ENCODE data around the gene PEX14. TPM values are rescaled to one million over a fixed set of nuclear protein-coding genes. Genes with fewer than 3 reads are reported as not detected.

Gene PEX14
- total RNA-seq, 1 experiment from 2014 or later: 27.3 TPM

- TF ChIP-seq ZMAT4 (CRISPR knock-in tag; IDR thresholded peaks at IDR 0.05) (no peak), ZNF281 (CRISPR knock-in tag; IDR thresholded peaks at IDR 0.05) (no peak), ETV6 (CRISPR knock-in tag; IDR thresholded peaks at IDR 0.05) (no peak)
Observed at GRCh38 chr1:10659218-10659617, 184.5 kb downstream of the PEX14 start (continued).

- Mint-ChIP-seq H3K27ac (no peak overlapping the region), H3K36me3 (no peaks in the 10 kb centered on the region), H3K4me1 (peaks cover 7% of the 10 kb centered on the region; the same call in 1 of the 2 replicates), H3K9me3 (no peaks in the 10 kb centered on the region), H3K4me3 (no peak overlapping the region), H3K27me3 (ENCODE audit: low read depth) (no peaks in the 10 kb centered on the region)
- ChIA-PET CTCF (no interaction called here), POLR2A (no interaction called here)
- TF ChIP-seq GRHL2 (CRISPR knock-in tag; IDR thresholded peaks at IDR 0.05; ENCODE audit: insufficient replicate concordance, severe bottlenecking) (no peak), NFATC4 (CRISPR knock-in tag; IDR thresholded peaks at IDR 0.05) (no peak), IRF1 (CRISPR knock-in tag; IDR thresholded peaks at IDR 0.05) (no peak), IRF2 (CRISPR knock-in tag; IDR thresholded peaks at IDR 0.05; ENCODE audit: borderline replicate concordance, low read depth) (no peak), USF2 (CRISPR knock-in tag; IDR thresholded peaks at IDR 0.05) (no peak), ZNF512 (CRISPR knock-in tag; IDR thresholded peaks at IDR 0.05; ENCODE audit: borderline replicate concordance) (no peak), OVOL2 (CRISPR knock-in tag; IDR thresholded peaks at IDR 0.05; ENCODE audit: borderline replicate concordance) (no peak), ZNF263 (CRISPR knock-in tag; IDR thresholded peaks at IDR 0.05; ENCODE audit: low read depth) (no peak), ZBTB43 (CRISPR knock-in tag; IDR thresholded peaks at IDR 0.05) (no peak), ERG (CRISPR knock-in tag; IDR thresholded peaks at IDR 0.05) (no peak), AR (CRISPR knock-in tag; IDR thresholded peaks at IDR 0.05) (no peak)
- DNase-seq (ENCODE audit: low spot score) (no peak), ATAC-seq (no peak)
Observed at GRCh38 chr1:10659646-10660540, 185.1 kb downstream of the PEX14 start.

Data from WTC11 (cell line).